ENCODE measurements around the gene RNF157. TPM values are rescaled to one million over a fixed set of nuclear protein-coding genes. Genes with fewer than 3 reads are reported as not detected.

Gene RNF157
- total RNA-seq, 4 donors from 2014 or later = 1.7 to 6.6 (median 4.7) TPM

DNA sequence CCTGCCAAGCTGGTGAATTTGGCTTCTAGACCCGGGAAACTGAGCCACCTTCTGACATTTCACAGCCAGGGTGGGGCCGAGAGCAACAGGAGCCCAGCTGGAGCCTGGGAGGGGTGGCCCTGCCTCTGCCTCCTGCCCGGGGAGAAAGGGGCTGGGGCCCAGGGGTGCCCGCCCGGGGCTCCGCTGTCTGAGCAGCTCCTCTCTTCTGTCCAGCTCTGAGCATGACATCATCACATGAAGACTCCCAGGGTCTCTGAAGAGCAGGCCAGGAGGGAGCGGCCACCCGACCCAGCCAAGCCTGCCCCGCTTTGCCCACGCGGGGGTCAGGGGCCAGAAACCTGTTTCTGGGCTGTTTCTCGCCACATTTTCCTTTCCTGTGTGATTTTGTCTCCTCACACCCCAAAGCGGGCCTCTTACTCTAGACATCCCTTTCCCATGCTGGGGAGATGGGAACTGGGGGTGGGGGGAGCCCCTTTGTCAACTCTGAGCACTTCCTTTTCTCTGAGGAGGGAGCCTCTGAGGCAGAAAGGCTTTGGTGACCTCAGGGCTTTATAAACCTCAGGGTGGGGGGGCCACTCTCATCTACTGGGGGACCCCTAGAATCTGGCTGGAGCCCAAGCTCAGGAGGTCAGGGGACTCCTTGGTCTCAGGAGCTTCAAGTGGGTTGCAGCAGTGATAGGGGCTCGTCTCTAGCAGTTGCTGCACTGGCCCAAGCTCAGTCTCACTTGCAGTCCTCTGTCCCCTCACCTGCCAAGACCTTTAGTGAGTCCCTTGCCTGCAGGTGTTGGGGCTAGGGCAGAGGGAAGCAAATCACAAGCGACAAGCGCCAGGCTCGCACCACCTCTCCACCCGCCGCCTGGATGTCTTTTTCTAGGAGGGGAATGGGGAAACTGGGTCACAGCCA lies 32.5 kb upstream of the RNF157 start:
- DNase-seq = no peak
- WGBS, 2 donors = 80 to 87% methylated on average over 12 to 13 of the region's 19 CpGs
- intact Hi-C loops (cut with DNase I) = loop anchor here (10.0 kb wide), 1 partner anchor 268 kb away; the partner anchor contains the start of gene CDK3
- Histone ChIP-seq H3K27ac (peak overlapping the region; percentile 79 to 94 (median 81)), H3K4me1 (peaks cover 30 to 45% of the 10 kb centered on the region in 2 donors), H3K9me3 (no peaks in the 10 kb centered on the region), H3K36me3 (peaks cover 9 to 14% of the 10 kb centered on the region in 2 donors), H3K27me3 (no peaks in the 10 kb centered on the region), H3K4me3 (replicated peaks in 1 of 3) (peak overlapping the region in 1 of 3 donors; percentile 31)
- TF ChIP-seq POLR2A (IDR thresholded peaks at IDR 0.05) = no peak
- TF ChIP-seq, protein P1, sequence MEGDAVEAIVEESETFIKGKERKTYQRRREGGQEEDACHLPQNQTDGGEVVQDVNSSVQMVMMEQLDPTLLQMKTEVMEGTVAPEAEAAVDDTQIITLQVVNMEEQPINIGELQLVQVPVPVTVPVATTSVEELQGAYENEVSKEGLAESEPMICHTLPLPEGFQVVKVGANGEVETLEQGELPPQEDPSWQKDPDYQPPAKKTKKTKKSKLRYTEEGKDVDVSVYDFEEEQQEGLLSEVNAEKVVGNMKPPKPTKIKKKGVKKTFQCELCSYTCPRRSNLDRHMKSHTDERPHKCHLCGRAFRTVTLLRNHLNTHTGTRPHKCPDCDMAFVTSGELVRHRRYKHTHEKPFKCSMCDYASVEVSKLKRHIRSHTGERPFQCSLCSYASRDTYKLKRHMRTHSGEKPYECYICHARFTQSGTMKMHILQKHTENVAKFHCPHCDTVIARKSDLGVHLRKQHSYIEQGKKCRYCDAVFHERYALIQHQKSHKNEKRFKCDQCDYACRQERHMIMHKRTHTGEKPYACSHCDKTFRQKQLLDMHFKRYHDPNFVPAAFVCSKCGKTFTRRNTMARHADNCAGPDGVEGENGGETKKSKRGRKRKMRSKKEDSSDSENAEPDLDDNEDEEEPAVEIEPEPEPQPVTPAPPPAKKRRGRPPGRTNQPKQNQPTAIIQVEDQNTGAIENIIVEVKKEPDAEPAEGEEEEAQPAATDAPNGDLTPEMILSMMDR (IDR thresholded peaks at IDR 0.05) = no peak

DNA sequence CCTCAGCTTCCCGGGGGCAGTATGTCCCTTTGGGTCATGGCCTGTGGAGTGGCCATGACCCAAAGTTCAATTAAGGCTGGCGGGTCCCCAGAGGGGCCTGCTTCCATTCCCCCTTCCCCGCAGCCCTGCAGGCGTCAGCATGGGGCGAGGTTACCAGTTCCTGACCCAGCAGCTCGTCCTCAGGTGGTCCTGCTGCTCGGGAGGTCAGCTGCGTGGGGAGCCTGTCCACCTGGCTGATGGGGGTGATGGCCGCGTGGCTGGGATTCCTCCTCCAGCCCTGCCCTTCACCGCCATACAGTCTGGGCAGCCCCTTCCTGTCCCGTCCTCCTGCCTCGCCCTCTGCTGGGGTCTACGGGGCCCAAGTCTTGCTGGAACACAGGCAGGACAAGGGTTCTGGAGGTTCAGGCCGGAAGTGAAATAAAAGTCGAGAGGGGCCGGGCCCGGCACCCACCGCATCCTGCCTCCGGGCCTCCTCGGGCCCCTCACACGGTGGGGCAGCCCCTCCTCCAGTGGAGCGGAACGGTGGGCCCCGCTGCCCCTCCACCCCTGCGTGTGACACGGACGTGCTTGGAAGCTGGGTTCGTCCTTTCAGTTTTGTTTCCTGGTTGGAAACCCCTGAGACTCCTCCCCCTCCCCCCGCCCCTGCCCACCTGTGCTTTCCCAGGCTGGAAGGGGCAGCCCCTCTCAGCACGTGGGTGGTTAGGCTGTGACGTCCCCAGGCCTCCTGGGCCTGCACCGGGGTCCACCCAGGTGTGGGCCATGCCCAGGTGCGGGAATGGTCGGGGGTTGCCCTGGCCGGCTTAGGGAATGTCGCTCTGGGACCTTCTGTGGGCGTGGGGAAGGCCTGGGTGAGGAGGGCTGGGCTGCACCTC lies 31.6 kb upstream of the RNF157 start:
- Histone ChIP-seq H3K4me1 (peaks cover 37 to 54% of the 10 kb centered on the region in 2 donors), H3K36me3 (peaks cover 9 to 14% of the 10 kb centered on the region in 2 donors), H3K27me3 (no peaks in the 10 kb centered on the region), H3K4me3 (replicated peaks in 1 of 3) (peak overlapping the region in 2 of 3 donors; percentile 11 to 31), H3K9me3 (no peaks in the 10 kb centered on the region), H3K27ac (peak overlapping the region; percentile 79 to 94 (median 81))
- WGBS, 2 donors = 15 to 21% methylated on average over 27 to 32 of the region's 38 CpGs
- intact Hi-C loops (cut with DNase I) = loop anchor here (10.0 kb wide), 1 partner anchor 267 kb away; the partner anchor contains the start of gene CDK3
- DNase-seq = peak; percentile 61 to 62
- peak in 1 of 2 donors; percentile 27 for TF ChIP-seq POLR2A (IDR thresholded peaks at IDR 0.05)
- TF ChIP-seq, protein P1 (IDR thresholded peaks at IDR 0.05) = no peak

DNA sequence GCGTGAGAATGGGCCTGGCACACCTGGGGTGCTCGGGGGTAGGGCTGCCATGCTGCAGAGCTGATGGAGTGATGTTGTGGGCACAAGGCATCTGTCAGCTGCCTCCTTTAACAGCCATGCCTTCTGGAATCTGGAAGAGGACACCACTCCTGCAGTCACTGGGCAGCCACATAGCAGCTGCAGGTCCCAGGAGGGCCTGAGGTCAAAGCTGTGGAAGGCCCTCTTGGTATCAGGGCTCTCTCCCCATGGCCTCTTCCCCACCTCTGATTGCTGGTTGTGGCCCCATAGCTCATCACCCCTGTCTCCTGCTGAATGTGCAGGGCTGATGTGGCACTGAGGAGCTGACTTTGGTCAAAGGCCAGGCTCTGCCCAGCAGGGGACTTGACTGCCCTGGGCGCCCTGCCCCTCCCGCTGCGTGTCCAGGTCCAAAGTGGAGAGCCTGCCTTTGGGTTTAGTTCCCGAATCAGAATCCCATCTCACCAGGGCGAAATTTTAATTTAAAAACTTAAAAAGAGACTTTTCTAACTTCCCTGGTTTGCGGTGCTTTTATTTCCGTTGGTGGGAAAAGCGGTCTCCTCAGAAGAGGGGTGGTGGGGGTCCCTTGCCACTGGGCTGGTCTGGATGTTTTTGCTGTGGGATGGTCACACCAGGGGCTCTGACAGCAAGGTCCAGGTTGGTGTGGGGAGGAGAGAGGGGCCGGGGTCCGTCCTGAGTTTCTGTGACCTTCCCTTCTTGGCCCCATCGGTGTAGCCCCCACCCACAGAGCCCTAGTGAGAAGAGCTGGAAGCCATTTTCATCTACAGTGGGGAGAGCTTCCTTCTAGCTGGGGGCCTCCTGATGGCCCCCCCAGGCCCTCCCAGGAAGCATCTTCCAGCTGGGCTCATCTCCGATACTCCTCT lies 30.7 kb upstream of the RNF157 start:
- TF ChIP-seq POLR2A (IDR thresholded peaks at IDR 0.05) = no peak
- TF ChIP-seq, protein P1 (IDR thresholded peaks at IDR 0.05) = no peak
- no peak for DNase-seq
- peak overlapping the region in 2 of 3 donors; percentile 79 to 81 for H3K27ac ChIP-seq
- no peak overlapping the region for H3K4me3 ChIP-seq (replicated peaks in 1 of 3)
- no peaks in the 10 kb centered on the region for H3K9me3 ChIP-seq
- H3K4me1 ChIP-seq = peaks cover 44 to 59% of the 10 kb centered on the region in 2 donors
- peaks cover 9 to 14% of the 10 kb centered on the region in 2 donors for H3K36me3 ChIP-seq
- H3K27me3 ChIP-seq = no peaks in the 10 kb centered on the region
- 88 to 91% methylated on average over 12 to 14 of the region's 14 CpGs for WGBS, 2 donors
- intact Hi-C loops (cut with DNase I) = loop anchor here (10.0 kb wide), 1 partner anchor 266 kb away; the partner anchor contains the start of gene CDK3

DNA sequence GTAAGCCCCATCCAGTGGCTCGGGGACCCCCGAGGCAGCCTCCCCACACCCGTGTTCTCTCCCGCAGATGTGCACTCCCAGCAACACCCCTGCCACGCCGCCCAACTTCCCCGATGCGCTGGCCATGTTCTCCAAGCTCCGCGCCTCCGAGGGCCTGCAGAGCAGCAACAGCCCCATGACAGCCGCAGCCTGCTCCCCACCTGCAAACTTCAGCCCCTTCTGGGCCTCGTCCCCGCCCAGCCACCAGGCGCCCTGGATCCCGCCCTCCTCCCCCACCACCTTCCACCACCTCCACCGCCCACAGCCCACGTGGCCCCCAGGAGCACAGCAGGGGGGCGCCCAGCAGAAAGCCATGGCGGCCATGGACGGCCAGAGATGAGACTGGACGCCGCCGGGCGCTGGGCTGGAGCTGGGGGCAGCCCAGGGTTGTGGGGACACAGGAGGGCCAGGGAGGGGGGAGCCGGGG lies 29.9 kb upstream of the RNF157 start:
- DNase-seq = no peak
- H3K27me3 ChIP-seq = no peaks in the 10 kb centered on the region
- peaks cover 44 to 59% of the 10 kb centered on the region in 2 donors for H3K4me1 ChIP-seq
- H3K9me3 ChIP-seq = no peaks in the 10 kb centered on the region
- H3K27ac ChIP-seq = no peak overlapping the region
- no peak for TF ChIP-seq POLR2A (IDR thresholded peaks at IDR 0.05)
- TF ChIP-seq, protein P1 (IDR thresholded peaks at IDR 0.05) = no peak
- no peak overlapping the region for H3K4me3 ChIP-seq (replicated peaks in 1 of 3)
- peaks cover 9 to 14% of the 10 kb centered on the region in 2 donors for H3K36me3 ChIP-seq
- 87 to 95% methylated on average over 22 to 26 of the region's 26 CpGs for WGBS, 2 donors
- intact Hi-C loops (cut with DNase I) = loop anchor here (10.0 kb wide), 1 partner anchor 265 kb away; the partner anchor contains the start of gene CDK3

Data from thyroid gland (tissue), 4 donors.